ENCODE data around the gene RPS28.
"Not testable (repeated sequence)": the region's sequence is repeated elsewhere in the genome, so short reads cannot be mapped to it uniquely, and the experiment has no call there.

The RPS28 gene

GRCh38 chr19:8320564-8321066 lies 681 bp upstream of the RPS28 start:
- DNase-seq = no peak

GRCh38 chr19:8321986-8322637 lies 816 bp downstream of the RPS28 start:
- no peak for DNase-seq

- no peak for DNase-seq
Observed at GRCh38 chr19:8322638-8322997, 1.3 kb downstream of the RPS28 start.

- no peak for DNase-seq
Observed at GRCh38 chr19:8323781-8324185, 2.5 kb downstream of the RPS28 start.

- DNase-seq = no peak
Observed at GRCh38 chr19:8324186-8325050, 3.1 kb downstream of the RPS28 start.

- DNase-seq = no peak
Observed at GRCh38 chr19:8325454-8325853, 4.2 kb downstream of the RPS28 start.

- no peak for DNase-seq
Observed at GRCh38 chr19:8329996-8330395, 8.7 kb downstream of the RPS28 start.

- DNase-seq = no peak
Observed at GRCh38 chr19:8331263-8331845, 10.1 kb downstream of the RPS28 start.

GRCh38 chr19:8332976-8333766 lies 11.9 kb downstream of the RPS28 start:
- DNase-seq = no peak

- DNase-seq = no peak
Observed at GRCh38 chr19:8333767-8334457, 12.6 kb downstream of the RPS28 start.

- DNase-seq = no peak
Observed at GRCh38 chr19:8334458-8335342, 13.4 kb downstream of the RPS28 start.

- DNase-seq = no peak
Observed at GRCh38 chr19:8335343-8336071, 14.2 kb downstream of the RPS28 start.

- no peak for DNase-seq
Observed at GRCh38 chr19:8336072-8336569, 14.8 kb downstream of the RPS28 start.

- DNase-seq = no peak
Observed at GRCh38 chr19:8336660-8337059, 15.4 kb downstream of the RPS28 start.

GRCh38 chr19:8337728-8338127 lies 16.4 kb downstream of the RPS28 start:
- DNase-seq = no peak

GRCh38 chr19:8338835-8339234 lies 17.5 kb downstream of the RPS28 start:
- no peak for DNase-seq

- no peak for DNase-seq
Observed at GRCh38 chr19:8340341-8341096, 19.2 kb downstream of the RPS28 start.

- DNase-seq = not testable (repeated sequence)
Observed at GRCh38 chr19:8341504-8341903, 20.2 kb downstream of the RPS28 start.

GRCh38 chr19:8342316-8342683 lies 21.0 kb downstream of the RPS28 start:
- no peak for DNase-seq
